Uterus (tissue), 2 donors: ENCODE results near the gene PLXNA3.

Experiments used
- POLR2A ChIP-seq, 2 donors: fragments of 450-650 bp; IDR thresholded peaks; one replicate each; pipeline ENCODE4 v1.6.1; 2016; ENCODE audit warnings: antibody characterized with exemption in 2 of 2, mild to moderate bottlenecking in 1 of 2, moderate library complexity in 1 of 2
- TF ChIP-seq, protein P1 (sequence below), 4 experiments: fragments of 200-600 bp in 2 of 4; fragments of 450-650 bp in 2 of 4; sonication (generic) in 2 of 4; IDR thresholded peaks; one replicate each; pipeline ENCODE4 v1.5.1; 2016 to 2019; ENCODE audit warnings: antibody characterized with exemption in 4 of 4, mild to moderate bottlenecking in 2 of 4, moderate library complexity in 1 of 4

- TF ChIP-seq, protein P1, sequence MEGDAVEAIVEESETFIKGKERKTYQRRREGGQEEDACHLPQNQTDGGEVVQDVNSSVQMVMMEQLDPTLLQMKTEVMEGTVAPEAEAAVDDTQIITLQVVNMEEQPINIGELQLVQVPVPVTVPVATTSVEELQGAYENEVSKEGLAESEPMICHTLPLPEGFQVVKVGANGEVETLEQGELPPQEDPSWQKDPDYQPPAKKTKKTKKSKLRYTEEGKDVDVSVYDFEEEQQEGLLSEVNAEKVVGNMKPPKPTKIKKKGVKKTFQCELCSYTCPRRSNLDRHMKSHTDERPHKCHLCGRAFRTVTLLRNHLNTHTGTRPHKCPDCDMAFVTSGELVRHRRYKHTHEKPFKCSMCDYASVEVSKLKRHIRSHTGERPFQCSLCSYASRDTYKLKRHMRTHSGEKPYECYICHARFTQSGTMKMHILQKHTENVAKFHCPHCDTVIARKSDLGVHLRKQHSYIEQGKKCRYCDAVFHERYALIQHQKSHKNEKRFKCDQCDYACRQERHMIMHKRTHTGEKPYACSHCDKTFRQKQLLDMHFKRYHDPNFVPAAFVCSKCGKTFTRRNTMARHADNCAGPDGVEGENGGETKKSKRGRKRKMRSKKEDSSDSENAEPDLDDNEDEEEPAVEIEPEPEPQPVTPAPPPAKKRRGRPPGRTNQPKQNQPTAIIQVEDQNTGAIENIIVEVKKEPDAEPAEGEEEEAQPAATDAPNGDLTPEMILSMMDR (IDR thresholded peaks at IDR 0.05), result no peak
- no peak for TF ChIP-seq POLR2A (IDR thresholded peaks at IDR 0.05)
These were observed 1.1 kb downstream of the PLXNA3 start for GRCh38 chrX:154458954-154459778.
